ENCODE data around the gene WDR91. TPM values are rescaled to one million over a fixed set of nuclear protein-coding genes. Genes with fewer than 3 reads are reported as not detected.

The WDR91 gene
- total and polyA plus RNA-seq, 8 donors: 6.3 to 79.4 (median 15.5) TPM

GRCh38 chr7:135147899-135148721, 63.2 kb downstream of the WDR91 start, which contains the start of gene TMEM140:
Gene TMEM140, plus strand, starts transcription at chr7:135148072. Its CDS starts 16,370 bp downstream, at chr7:135164442.
- Histone ChIP-seq H3K36me3 (peaks cover 0 to 15% (median 9%) of the 10 kb centered on the region in 4 donors), H3K27ac (peak within 1 kb of the TSS; percentile 85 to 96 (median 93)), H3K4me1 (peaks cover 12 to 57% (median 34%) of the 10 kb centered on the region in 4 donors), H3K4me3 (peak within 1 kb of the TSS; percentile 43 to 52 (median 51)), H3K27me3 (no peaks in the 10 kb centered on the region), H3K9me3 (no peaks in the 10 kb centered on the region)
- TF ChIP-seq CTCF (IDR thresholded peaks at IDR 0.05): peak in 1 of 7 experiments; percentile 8
- TF ChIP-seq EP300 (IDR thresholded peaks at IDR 0.05): no peak
- TF ChIP-seq POLR2AphosphoS5 (IDR thresholded peaks at IDR 0.05): peak; percentile 85 to 95 (median 95)
- intact Hi-C loops (cut with DNase I; ENCODE audit: low total_unique reads): no loop called here
- DNase-seq: peak; percentile 64 to 92
- WGBS, 5 donors: 3 to 13% (median 6%) methylated on average over 13 of the region's 13 CpGs

GRCh38 chr7:135147341-135147898, 63.9 kb downstream of the WDR91 start:
- Histone ChIP-seq H3K4me1 (peaks cover 12 to 57% (median 34%) of the 10 kb centered on the region in 4 donors), H3K27ac (peak overlapping the region; percentile 69 to 96 (median 93)), H3K9me3 (no peaks in the 10 kb centered on the region), H3K36me3 (peaks cover 0 to 12% (median 7%) of the 10 kb centered on the region in 4 donors), H3K4me3 (peak overlapping the region; percentile 43 to 52 (median 51)), H3K27me3 (no peaks in the 10 kb centered on the region)
- 2 to 20% (median 13%) methylated on average over 6 of the region's 6 CpGs for WGBS, 5 donors
- intact Hi-C loops (cut with DNase I; ENCODE audit: low total_unique reads): no loop called here
- no peak for TF ChIP-seq POLR2A (IDR thresholded peaks at IDR 0.05)
- no peak for TF ChIP-seq CTCF (IDR thresholded peaks at IDR 0.05)
- TF ChIP-seq POLR2AphosphoS5 (IDR thresholded peaks at IDR 0.05): peak in 1 of 3 donors; percentile 41
- peak; percentile 19 for TF ChIP-seq EP300 (IDR thresholded peaks at IDR 0.05)
- peak in 1 of 2 donors; percentile 64 for DNase-seq

- 80 to 94% (median 88%) methylated on average over 3 of the region's 3 CpGs for WGBS, 5 donors
- no peaks in the 10 kb centered on the region for H3K9me3 ChIP-seq
- peaks cover 4 to 25% (median 15%) of the 10 kb centered on the region in 4 donors for H3K4me1 ChIP-seq
- H3K36me3 ChIP-seq: no peaks in the 10 kb centered on the region
- H3K4me3 ChIP-seq: no peak overlapping the region
- intact Hi-C loops (cut with DNase I; ENCODE audit: low total_unique reads): no loop called here
- H3K27ac ChIP-seq: peak overlapping the region in 1 of 5 donors; percentile 9
- TF ChIP-seq POLR2AphosphoS5 (IDR thresholded peaks at IDR 0.05) (no peak), EP300 (IDR thresholded peaks at IDR 0.05) (no peak), POLR2A (IDR thresholded peaks at IDR 0.05) (no peak), CTCF (IDR thresholded peaks at IDR 0.05) (no peak)
- DNase-seq: no peak
- H3K27me3 ChIP-seq: no peaks in the 10 kb centered on the region
Measured at GRCh38 chr7:135143885-135144668, 67.2 kb downstream of the WDR91 start.

Small RNAs within 50 kb of the gene (small RNA-seq; reads per million reads assigned to genes)
- 0 to 0.77 (median 0.45) reads per million in 4 donors for gene MIR6509

Other genes starting within 250 kb of the WDR91 start
- gene AGBL3, start 225.0 kb downstream of the WDR91 start, total RNA-seq: 1 to 10 TPM in 2 of 5 donors, under 1 TPM in 1, not detected in 2; 0.29 to 8.4 (median 2.9) TPM
- gene AGBL3, start 225.0 kb downstream of the WDR91 start, polyA plus RNA-seq: 1 to 10 TPM in 2 of 3 donors, under 1 TPM in 1; 0.93 to 1.4 (median 1.2) TPM
- gene TMEM140, start 63.5 kb downstream of the WDR91 start, total RNA-seq: 10 to 100 TPM in 2 of 5 donors, 1 to 10 TPM in 2, under 1 TPM in 1; 0.89 to 18.7 (median 9.7) TPM
- gene TMEM140, start 63.5 kb downstream of the WDR91 start, polyA plus RNA-seq: 1 to 10 TPM; 2.1 to 6.5 (median 3.0) TPM
- gene CYREN, start 40.8 kb downstream of the WDR91 start, total RNA-seq: 10 to 100 TPM; 11.1 to 33.0 (median 29.8) TPM
- 10 to 100 TPM; 21.7 to 30.8 (median 30.5) TPM for gene CYREN, start 40.8 kb downstream of the WDR91 start, polyA plus RNA-seq
- gene STRA8, start 22.3 kb upstream of the WDR91 start, total RNA-seq: not detected
- not detected for gene STRA8, start 22.3 kb upstream of the WDR91 start, polyA plus RNA-seq